ENCODE results near the gene OR9A4. TPM values are rescaled to one million over a fixed set of nuclear protein-coding genes. Genes with fewer than 3 reads are reported as not detected.
"Not testable (repeated sequence)": the region's sequence is repeated elsewhere in the genome, so short reads cannot be mapped to it uniquely, and the experiment has no call there.

OR9A4 gene, protein sequence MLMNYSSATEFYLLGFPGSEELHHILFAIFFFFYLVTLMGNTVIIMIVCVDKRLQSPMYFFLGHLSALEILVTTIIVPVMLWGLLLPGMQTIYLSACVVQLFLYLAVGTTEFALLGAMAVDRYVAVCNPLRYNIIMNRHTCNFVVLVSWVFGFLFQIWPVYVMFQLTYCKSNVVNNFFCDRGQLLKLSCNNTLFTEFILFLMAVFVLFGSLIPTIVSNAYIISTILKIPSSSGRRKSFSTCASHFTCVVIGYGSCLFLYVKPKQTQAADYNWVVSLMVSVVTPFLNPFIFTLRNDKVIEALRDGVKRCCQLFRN
- polyA plus RNA-seq (ENCODE audit: insufficient read length in 4 of 4): not detected

DNA sequence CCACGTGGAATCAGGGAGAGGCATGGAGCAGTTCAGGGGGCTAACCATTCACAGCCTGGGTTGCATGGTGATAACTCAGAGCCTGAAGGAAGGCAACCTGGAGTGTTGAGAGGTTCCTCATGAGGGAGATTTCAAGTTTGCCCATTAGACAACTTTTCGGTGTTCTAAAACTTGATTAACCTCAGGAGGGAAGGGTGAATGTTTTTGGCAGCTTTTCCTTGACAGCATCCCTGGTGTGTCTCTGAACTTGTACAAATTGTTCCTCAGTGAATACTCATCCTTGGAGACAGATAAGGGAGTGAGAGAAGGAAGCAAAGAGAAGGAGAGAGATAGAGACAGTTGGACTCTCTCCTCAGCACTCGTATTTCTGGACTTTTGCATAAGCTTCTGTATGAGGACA is at the start of gene OR9A4:
OR9A4 (plus strand) TSS at position 301 of the 400 bp plus-strand sequence. CDS start 2,477 bp downstream, outside the sequence.
- DNase-seq (ENCODE audit: low read depth in 4 of 4, low spot score in 3 of 4): no peak

DNA sequence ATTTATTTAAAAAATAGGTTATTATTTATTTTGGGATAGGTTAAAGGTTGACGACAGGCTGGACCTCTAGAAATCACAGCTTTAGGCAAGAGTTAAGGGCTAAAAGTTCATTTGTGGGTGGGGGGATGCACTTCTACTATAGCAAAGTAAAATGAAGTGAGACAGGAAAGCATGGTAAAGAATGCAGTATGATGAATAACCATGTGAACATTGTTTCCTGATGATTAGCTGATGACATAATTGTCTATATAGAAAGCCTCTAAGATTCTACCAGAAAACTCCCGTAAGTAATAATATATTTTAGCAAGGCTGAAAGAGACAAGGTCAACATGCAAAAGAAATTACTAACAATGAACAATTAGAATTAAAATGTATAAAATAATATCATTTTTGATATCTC is 49.2 kb upstream of the OR9A4 start:
- no peak for DNase-seq (ENCODE audit: low read depth in 4 of 4, low spot score in 3 of 4)

DNA sequence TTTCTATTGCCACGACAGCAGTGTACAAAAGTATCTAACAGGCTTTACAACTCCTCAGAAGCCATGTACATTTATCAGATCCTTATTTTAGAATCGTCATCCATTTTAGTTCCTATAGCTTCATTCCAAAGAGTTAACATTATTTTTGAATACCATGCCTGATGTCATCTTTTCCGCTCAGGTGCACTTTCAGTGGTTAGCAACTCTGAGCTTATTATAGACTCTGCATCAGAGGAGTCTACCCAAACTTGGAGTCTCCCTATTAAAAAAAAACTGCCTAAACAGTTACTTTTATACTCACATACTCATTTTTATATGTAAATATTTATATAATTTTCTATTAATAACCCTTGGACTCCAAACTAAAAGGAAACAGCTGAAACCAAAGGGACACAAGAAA is 43.3 kb upstream of the OR9A4 start:
- no peak for DNase-seq (ENCODE audit: low read depth in 4 of 4, low spot score in 3 of 4)

DNA sequence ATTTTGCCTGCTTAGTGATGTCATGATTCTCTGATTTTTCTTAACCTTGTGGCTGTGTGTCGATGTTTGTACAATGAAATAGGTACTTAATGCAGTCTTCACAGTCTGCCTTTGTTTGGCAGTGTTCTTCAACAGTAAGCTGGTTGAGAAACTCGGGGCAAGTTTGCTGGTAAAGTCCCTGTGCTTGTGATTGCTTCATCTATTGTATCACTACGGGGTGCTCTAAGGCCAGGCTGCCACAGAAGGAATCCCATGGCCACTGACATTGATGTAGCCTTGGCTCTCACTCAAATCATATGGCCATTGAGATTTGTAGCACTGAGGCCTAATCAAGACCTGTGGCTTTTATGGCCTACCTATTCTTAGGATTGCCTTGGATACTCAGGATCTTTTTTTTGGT is 41.4 kb upstream of the OR9A4 start:
- DNase-seq (ENCODE audit: low read depth in 4 of 4, low spot score in 3 of 4): no peak

DNA sequence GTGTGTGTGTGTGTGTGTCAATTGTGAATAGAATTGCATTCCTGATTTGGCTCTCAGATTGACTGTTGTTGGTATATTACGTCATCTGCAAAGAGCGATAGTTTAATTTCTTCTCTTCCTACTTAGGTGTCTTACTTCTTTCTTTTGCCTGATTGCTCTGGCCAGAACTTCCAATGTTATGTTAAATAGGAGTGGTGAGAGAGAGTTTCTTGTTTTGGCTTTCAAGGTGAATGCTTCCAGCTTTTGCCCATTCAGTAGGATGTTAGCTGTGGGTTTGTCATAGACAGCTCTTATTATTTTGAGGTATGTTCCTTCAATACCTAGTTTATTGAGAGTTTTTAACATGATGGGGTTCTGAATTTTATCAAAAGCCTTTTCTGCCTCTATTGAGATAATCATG is 40.7 kb upstream of the OR9A4 start:
- DNase-seq (ENCODE audit: low read depth in 4 of 4, low spot score in 3 of 4): no peak

DNA sequence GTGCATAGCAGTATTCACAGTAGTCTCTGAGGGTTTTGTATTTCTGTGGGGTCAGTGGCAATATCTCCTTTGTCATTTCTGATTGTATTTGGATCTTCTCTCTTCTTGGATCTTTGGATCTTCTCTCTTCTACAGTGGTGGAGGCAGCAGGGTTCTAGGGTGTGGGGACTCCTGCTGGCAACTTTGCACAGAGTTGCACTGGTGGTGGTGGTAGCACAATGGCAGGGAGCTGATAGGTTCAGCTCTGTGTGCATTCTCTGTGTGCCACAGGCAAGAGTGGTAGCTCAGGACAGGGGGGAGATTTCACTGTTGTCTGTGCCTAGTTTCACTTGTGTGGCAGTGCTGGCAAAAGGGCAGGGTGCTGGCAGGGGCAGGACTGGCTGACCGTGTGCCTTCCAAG is 39.8 kb upstream of the OR9A4 start:
- no peak for DNase-seq (ENCODE audit: low read depth in 4 of 4, low spot score in 3 of 4)

DNA sequence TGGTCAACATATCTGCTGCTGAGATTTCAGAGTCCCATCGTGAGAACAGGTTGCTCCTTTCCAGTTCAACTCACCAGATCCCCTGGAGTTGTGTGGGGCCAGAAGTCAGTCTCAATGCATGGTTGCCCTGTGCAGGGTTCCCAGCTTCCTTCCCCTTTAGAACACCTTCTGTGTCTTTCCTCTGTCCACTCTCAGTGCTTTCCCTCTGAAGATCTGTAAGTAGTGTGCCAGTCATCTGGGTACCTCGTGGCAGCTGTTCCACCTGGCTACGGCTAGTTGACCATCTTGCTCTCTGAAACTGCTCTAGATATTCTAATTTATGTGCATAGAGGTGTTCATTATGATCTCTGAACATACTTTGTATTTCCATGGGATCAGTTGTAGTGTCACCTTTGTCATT is 38.8 kb upstream of the OR9A4 start:
- no peak for DNase-seq (ENCODE audit: low read depth in 4 of 4, low spot score in 3 of 4)

DNA sequence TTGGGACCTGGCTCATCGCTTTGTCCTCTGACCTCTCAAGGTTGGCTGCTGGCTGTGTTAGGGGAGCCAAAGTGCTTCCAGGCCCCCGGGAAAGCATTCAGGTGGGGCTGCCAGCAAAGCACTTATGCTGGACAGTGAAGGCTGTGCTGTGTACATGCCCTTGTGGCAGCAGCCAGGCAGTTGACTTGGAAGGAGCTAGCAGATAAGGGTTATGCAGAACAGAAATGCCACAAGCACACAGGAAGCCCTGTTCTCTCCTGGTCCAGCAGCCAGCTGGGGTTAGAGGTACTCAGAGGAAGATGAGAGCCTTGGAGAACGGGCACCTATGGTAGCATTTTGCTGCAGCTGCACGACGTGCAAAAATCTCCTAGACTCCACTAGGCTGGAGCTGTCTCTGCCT is 35.2 kb upstream of the OR9A4 start:
- no peak for DNase-seq (ENCODE audit: low read depth in 4 of 4, low spot score in 3 of 4)

- DNase-seq (ENCODE audit: low read depth in 4 of 4, low spot score in 3 of 4): no peak
Observed at GRCh38 chr7:141884539-141885225, 31.5 kb upstream of the OR9A4 start.

DNA sequence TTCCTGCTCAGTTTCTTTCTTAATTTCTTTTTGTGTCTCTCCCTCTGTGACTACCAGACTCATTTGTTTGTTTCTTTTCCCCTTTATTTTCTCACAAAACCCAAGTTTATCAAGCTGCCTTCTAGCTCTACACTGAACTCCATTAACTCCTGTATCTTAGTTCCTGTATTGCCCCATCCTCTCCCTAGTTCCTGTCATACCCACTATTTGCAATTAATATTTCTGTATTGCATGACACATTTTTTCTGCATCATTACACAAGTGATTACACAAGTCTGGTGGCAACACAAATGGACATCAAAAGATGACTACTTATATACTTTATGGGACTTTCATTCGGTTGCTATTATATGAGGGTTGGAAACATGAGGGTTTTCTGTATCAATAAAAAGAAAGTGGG is 26.9 kb upstream of the OR9A4 start:
- DNase-seq (ENCODE audit: low read depth in 4 of 4, low spot score in 3 of 4): no peak

DNA sequence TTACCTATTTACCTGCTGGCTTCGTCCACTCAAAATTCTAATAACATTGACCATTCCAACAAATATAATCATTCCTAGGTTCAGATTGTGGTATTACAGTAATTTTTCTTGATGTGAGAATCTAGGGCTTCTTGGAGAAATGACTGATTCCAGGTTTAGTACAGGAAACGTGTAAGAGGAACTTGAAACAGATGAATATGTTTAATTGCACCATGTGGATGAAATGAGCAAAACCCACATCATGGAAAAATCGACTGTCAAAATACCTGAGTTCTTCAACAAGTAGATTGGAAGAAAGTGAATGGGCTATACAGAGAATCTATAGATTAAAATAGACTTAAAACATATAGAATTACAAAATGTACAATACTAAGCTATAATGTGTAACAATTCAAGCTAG is 24.9 kb upstream of the OR9A4 start:
- no peak for DNase-seq (ENCODE audit: low read depth in 4 of 4, low spot score in 3 of 4)

DNA sequence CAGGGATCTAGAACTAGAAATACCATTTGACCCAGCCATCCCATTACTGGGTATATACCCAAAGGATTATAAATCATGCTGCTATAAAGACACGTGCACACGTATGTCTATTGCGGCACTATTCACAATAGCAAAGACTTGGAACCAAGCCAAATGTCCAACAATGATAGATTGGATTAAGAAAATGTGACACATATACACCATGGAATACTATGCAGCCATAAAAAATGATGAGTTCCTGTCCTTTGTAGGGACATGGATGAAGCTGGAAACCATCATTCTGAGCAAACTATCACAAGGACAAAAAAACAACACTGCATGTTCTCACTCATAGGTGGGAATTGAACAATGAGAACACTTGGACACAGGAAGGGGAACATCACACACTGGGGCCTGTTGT is 16.8 kb upstream of the OR9A4 start:
- DNase-seq (ENCODE audit: low read depth in 4 of 4, low spot score in 3 of 4): not testable (repeated sequence)

DNA sequence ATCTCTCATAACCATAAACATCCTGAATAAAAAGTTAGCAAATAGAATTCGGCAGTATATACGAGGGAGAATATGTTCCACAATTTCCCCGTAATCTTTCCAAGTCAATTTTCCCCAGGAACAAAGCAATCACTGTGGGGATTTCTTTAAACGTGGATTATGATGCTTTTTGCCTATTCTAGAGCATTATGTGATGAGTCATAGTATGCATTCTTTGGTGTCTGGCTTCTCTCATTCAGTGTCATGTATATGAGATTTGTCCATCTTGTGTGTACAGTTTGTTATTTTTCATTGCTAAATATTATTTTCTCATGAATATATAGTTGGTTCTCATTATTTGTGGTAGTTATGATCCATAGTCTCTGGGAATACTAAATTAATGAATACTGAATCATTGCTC is 9.9 kb upstream of the OR9A4 start:
- no peak for DNase-seq (ENCODE audit: low read depth in 4 of 4, low spot score in 3 of 4)

- DNase-seq (ENCODE audit: low read depth in 4 of 4, low spot score in 3 of 4): no peak
Observed at GRCh38 chr7:141911391-141911790, 4.8 kb upstream of the OR9A4 start.

GRCh38 chr7:141915565-141915964 is 634 bp upstream of the OR9A4 start:
- no peak for DNase-seq (ENCODE audit: low read depth in 4 of 4, low spot score in 3 of 4)

- DNase-seq (ENCODE audit: low read depth in 4 of 4, low spot score in 3 of 4): no peak
Observed at GRCh38 chr7:141920281-141920680, 4.1 kb downstream of the OR9A4 start.

GRCh38 chr7:141928146-141928844 is 12.1 kb downstream of the OR9A4 start:
- DNase-seq (ENCODE audit: low read depth in 4 of 4, low spot score in 3 of 4): no peak

- no peak for DNase-seq (ENCODE audit: low read depth in 4 of 4, low spot score in 3 of 4)
Observed at GRCh38 chr7:141928845-141929195, 12.6 kb downstream of the OR9A4 start.

GRCh38 chr7:141930211-141930610 is 14.0 kb downstream of the OR9A4 start:
- no peak for DNase-seq (ENCODE audit: low read depth in 4 of 4, low spot score in 3 of 4)

- DNase-seq (ENCODE audit: low read depth in 4 of 4, low spot score in 3 of 4): no peak
Observed at GRCh38 chr7:141941075-141941474, 24.9 kb downstream of the OR9A4 start.

- DNase-seq (ENCODE audit: low read depth in 4 of 4, low spot score in 3 of 4): no peak
Observed at GRCh38 chr7:141943846-141944245, 27.6 kb downstream of the OR9A4 start.

DNA sequence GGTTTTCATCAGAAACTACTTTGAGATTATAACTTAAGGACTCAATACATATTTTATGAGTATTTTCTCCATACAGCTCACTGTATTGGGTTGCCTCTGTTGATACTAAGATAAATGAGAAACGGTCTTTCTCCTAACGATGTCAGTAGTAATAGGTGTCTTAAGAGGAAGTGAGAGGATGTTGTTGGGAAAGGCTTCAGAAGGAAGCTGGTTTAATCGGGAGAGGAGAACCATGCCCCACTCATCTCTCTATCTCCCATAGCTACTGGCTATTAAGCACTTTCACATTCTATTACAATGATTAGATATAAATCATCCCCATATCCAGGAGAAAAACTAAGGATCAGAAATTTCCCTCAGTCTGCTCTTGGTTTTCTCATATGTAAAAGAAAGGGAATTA is 28.6 kb downstream of the OR9A4 start:
- DNase-seq (ENCODE audit: low read depth in 4 of 4, low spot score in 3 of 4): no peak
